Muscle of back (tissue), 13 donors: ENCODE measurements around the gene XRCC4. TPM values are rescaled to one million over a fixed set of nuclear protein-coding genes. Genes with fewer than 3 reads are reported as not detected.
"Not testable (repeated sequence)": the region's sequence is repeated elsewhere in the genome, so short reads cannot be mapped to it uniquely, and the experiment has no call there.

Experiments
- DNase-seq, 3 donors: peaks; one replicate each; pipeline versions ENCODE4 v3.0.0 to v3.0.0-alpha.2; 2013
- long read RNA-seq, 9 donors: transcript quantifications; one replicate each; lab custom pipeline, GENCODE V29; 2026
- polyA plus RNA-seq, 10 donors: library from polyadenylated mRNA; unstranded; fragments of 120-200 nt; gene quantifications; one replicate each; pipeline ENCODE4 v1.2.1, GENCODE V29; 2013; ENCODE audit not compliant: insufficient read length in 10 of 10

XRCC4 gene
- 1 to 10 TPM; 5.0 to 8.0 (median 6.1) TPM for polyA plus RNA-seq
- long read RNA-seq, donor 1, partial matches to known transcripts = 0 of 4 reads
- long read RNA-seq, donor 1, other reads (novel, unspliced or antisense) = 0 of 4 reads
- long read RNA-seq, donor 2, partial matches to known transcripts = 0 of 2 reads
- long read RNA-seq, donor 2, other reads (novel, unspliced or antisense) = 0 of 2 reads
- long read RNA-seq, donor 3 = 0 reads
- long read RNA-seq, donor 4, partial matches to known transcripts = 0 of 1 reads
- long read RNA-seq, donor 4, other reads (novel, unspliced or antisense) = 0 of 1 reads
- long read RNA-seq, donor 5, partial matches to known transcripts = 0 of 1 reads
- long read RNA-seq, donor 5, other reads (novel, unspliced or antisense) = 0 of 1 reads
- long read RNA-seq, donor 6, partial matches to known transcripts = 0 of 2 reads
- long read RNA-seq, donor 6, other reads (novel, unspliced or antisense) = 0 of 2 reads
- long read RNA-seq, donor 7, partial matches to known transcripts = 0 of 1 reads
- long read RNA-seq, donor 7, other reads (novel, unspliced or antisense) = 0 of 1 reads
- long read RNA-seq, donor 8, partial matches to known transcripts = 0 of 1 reads
- long read RNA-seq, donor 8, other reads (novel, unspliced or antisense) = 0 of 1 reads
- long read RNA-seq, donor 9 = 0 reads

GRCh38 chr5:83076742-83077661 is at the start of gene XRCC4, which contains the start of gene TMEM167A:
Gene XRCC4 (plus strand): TSS chr5:83077547. CDS start chr5:83104920, 27,373 bp downstream.
Gene TMEM167A (minus strand): TSS chr5:83077394. CDS start chr5:83077323, 71 bp downstream.
- DNase-seq = peak; percentile 97 to 99 (median 99)

GRCh38 chr5:83029912-83030311 is 47.4 kb upstream of the XRCC4 start:
- DNase-seq = no peak

- no peak for DNase-seq
Observed at GRCh38 chr5:83031381-83031780, 46.0 kb upstream of the XRCC4 start.

- no peak for DNase-seq
Observed at GRCh38 chr5:83034036-83034435, 43.3 kb upstream of the XRCC4 start.

GRCh38 chr5:83034528-83035207 is 42.7 kb upstream of the XRCC4 start:
- DNase-seq = no peak

- DNase-seq = peak; percentile 73 to 83 (median 83)
Observed at GRCh38 chr5:83035373-83036100, 41.8 kb upstream of the XRCC4 start.

- DNase-seq = no peak
Observed at GRCh38 chr5:83036991-83037575, 40.3 kb upstream of the XRCC4 start.

- no peak for DNase-seq
Observed at GRCh38 chr5:83038924-83039323, 38.4 kb upstream of the XRCC4 start.

GRCh38 chr5:83042507-83042906 is 34.8 kb upstream of the XRCC4 start:
- no peak for DNase-seq

DNA sequence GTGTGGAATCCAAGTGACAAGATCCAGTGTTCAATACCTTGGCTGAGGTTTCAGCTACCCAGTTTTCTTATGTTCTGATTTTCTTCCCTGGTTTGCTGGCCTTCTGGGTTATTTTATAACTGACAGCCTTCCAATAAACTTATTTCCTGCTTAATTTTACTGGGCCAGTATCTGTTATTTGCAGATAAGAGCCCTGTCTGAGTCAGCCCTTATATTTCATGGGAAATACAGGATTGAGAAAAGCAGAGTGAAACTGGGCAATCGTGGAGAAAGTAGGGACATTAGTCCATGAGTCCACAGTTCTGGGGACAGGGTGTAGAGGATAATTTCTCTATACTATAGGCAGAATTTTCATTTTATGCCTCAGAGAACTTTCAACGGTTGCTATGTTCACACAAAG is 32.4 kb upstream of the XRCC4 start:
- no peak for DNase-seq

DNA sequence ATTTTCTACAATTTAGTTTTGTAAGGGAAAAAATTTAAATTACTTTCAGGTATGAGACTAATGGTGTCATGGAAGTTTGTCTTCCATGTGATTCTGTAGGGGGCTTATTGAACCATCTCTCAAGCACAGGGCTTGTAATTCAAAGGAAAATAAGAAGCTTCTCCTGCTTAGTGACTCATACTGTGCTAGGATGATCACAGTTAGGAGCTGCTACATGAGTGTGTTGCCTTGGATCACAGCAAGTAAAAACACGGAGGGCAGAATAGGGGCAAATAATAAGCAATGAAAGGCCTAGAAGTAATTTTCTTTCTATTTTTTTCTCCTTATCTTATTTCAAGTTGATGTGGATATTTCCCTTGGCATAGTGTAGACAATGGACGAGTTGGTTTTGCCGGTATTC is 29.1 kb upstream of the XRCC4 start:
- no peak for DNase-seq

DNA sequence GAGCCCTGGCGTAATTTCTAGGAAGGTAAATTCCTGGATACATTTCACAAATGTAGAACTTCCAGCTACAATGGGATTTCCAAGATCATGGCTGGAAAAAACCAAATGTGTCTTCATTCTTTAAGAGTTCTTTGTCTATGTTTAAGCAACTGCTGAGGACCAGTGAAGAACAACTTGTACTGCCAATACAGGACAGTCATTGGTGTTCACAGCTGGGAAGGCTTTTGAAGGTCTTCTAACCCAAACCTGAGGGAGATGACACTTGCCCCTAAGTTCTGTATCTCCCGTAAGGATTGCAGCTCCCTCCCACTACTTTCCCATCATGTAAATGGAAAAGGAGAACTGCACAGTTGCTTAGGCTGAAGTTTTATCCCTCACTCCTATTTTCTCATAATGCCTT is 28.5 kb upstream of the XRCC4 start:
- DNase-seq = peak in 1 of 3 donors; percentile 46

DNA sequence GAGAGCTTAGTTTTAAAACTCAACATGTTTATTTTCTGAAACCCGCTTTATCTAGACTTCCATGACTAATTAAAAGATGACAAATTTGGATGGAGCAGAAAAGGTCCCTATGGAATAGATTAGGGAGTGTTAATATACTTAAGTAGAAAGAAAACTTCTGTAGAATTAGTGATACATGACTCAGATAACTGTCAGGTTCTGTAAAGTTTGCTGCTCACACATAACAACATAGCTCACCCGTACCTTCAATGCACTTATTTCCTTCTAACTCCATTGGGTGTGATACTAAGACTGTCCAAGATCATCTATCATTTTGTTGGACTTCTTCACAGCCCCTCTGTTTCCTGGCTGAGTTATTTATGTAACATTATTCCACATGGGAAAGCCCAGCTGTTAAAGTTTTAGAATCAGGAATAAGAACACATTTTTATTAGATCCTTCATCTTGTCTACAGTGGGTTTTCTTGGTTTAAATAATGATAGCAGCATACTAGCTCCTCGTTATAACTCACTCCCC is 27.9 kb upstream of the XRCC4 start:
- DNase-seq = peak; percentile 47 to 79 (median 70)

- DNase-seq = peak in 1 of 3 donors; percentile 25
Observed at GRCh38 chr5:83050723-83051340, 26.5 kb upstream of the XRCC4 start.

GRCh38 chr5:83055166-83055565 is 22.2 kb upstream of the XRCC4 start:
- DNase-seq = no peak

DNA sequence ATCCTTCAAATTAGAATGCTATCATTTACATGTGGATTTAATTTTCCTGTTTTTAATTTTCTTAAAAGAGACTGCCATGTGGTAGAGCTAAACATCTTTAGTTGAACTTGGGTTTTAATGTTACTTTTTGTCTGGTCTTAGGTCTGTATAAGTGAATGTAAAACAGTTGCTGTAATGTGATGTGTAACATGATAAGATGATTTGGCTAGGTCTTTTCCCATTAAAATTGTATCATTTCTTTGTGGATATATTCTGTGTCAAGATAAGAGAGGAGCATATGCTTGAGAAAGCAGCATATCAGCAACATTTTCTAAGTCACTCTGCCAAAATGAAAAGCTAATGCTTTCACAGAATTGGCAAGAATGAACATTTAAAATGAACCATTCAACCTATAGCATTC is 18.6 kb upstream of the XRCC4 start:
- DNase-seq = peak in 1 of 3 donors; percentile 46

GRCh38 chr5:83059341-83059740 is 18.0 kb upstream of the XRCC4 start:
- DNase-seq = peak in 1 of 3 donors; percentile 14

DNA sequence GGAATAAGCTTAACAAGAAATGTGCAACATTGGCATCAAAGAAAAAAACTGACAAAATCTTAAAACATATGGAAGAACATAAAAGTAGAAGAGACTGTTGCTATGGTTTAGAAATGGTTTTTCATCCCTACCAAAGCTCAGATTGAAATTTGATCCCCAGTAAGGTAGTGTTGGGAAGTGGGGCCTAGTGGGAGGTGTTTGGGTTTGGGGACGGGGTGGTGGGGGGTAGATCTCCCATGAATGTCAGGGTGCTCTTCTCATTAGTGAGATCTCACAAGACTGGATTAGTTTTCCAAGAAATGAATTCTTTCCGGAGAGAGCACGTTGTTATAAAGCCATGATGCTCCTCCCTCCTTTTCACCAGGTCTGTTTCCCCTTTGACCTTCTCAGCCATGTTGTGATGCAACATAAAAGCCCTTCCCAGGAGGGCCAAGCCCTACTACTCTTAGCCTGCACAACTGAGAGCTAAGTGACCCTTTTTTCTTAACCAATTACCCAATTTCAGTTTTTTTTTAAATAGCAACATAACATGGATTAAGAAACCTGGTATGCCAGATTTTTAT is 10.7 kb upstream of the XRCC4 start:
- no peak for DNase-seq

DNA sequence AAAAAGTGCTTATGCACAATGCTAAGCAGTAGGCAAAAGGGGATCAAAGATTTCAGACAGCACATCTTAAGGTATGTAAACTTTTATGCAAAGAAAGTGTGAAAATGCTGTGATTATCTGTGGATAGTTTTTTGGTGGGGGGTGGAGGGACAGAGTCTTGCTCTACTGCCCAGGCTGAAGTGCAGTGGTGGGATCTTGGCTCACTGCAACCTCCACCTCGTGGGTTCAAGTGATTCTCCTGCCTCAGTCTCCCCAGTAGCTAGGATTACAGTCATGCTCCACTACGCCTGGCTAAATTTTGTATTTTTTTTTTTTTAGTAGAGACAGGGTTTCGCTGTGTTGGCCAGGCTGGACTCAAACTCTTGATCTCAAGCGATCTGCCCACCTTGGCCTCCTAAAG is 10.0 kb upstream of the XRCC4 start:
- DNase-seq = not testable (repeated sequence)
